ENCODE results near the gene SUPT20HL2. TPM values are rescaled to one million over a fixed set of nuclear protein-coding genes. Genes with fewer than 3 reads are reported as not detected.

The SUPT20HL2 gene
- total and polyA plus RNA-seq, 12 donors = not detected

GRCh38 chrX:24277405-24277804 lies 36.5 kb downstream of the SUPT20HL2 start:
- 81 to 96% (median 89%) methylated on average over 3 to 5 of the region's 5 CpGs for WGBS, 4 donors

GRCh38 chrX:24276015-24276414 lies 37.9 kb downstream of the SUPT20HL2 start:
- intact Hi-C loops (cut with DNase I) = no loop called here
- WGBS, 4 donors = 64 to 73% (median 69%) methylated on average over 5 of the region's 5 CpGs
- H3K27me3 ChIP-seq = peaks cover 24% of the 10 kb centered on the region

More at GRCh38 chrX:24277405-24277804, 36.5 kb downstream of the SUPT20HL2 start:
- intact Hi-C loops (cut with DNase I) = no loop called here
- no peak for TF ChIP-seq CTCF (IDR thresholded peaks at IDR 0.05)
- no peak for TF ChIP-seq POLR2A (IDR thresholded peaks at IDR 0.05)
- H3K36me3 ChIP-seq (replicated peaks in 1 of 2) = no peaks in the 10 kb centered on the region
- no peak for DNase-seq
- H3K27me3 ChIP-seq = peaks cover 24% of the 10 kb centered on the region
- no peak overlapping the region for H3K27ac ChIP-seq
- no peaks in the 10 kb centered on the region for H3K9me3 ChIP-seq (replicated peaks in 1 of 3)
- no peak overlapping the region for H3K4me3 ChIP-seq
- no peaks in the 10 kb centered on the region for H3K4me1 ChIP-seq (replicated peaks in 1 of 2)

GRCh38 chrX:24271262-24271661 lies 42.6 kb downstream of the SUPT20HL2 start:
- Histone ChIP-seq H3K27ac (no peak overlapping the region), H3K9me3 (replicated peaks in 1 of 3) (no peaks in the 10 kb centered on the region), H3K36me3 (replicated peaks in 1 of 2) (no peaks in the 10 kb centered on the region), H3K4me1 (replicated peaks in 1 of 2) (no peaks in the 10 kb centered on the region), H3K4me3 (no peak overlapping the region), H3K27me3 (peaks cover 34% of the 10 kb centered on the region)
- no peak for DNase-seq
- intact Hi-C loops (cut with DNase I) = no loop called here
- no peak for TF ChIP-seq POLR2A (IDR thresholded peaks at IDR 0.05)

More at GRCh38 chrX:24276015-24276414, 37.9 kb downstream of the SUPT20HL2 start:
- TF ChIP-seq POLR2A (IDR thresholded peaks at IDR 0.05) (no peak), CTCF (IDR thresholded peaks at IDR 0.05) (no peak)
- H3K4me1 ChIP-seq (replicated peaks in 1 of 2) = no peaks in the 10 kb centered on the region
- no peaks in the 10 kb centered on the region for H3K36me3 ChIP-seq (replicated peaks in 1 of 2)
- no peaks in the 10 kb centered on the region for H3K9me3 ChIP-seq (replicated peaks in 1 of 3)
- no peak overlapping the region for H3K4me3 ChIP-seq
- DNase-seq = no peak
- H3K27ac ChIP-seq = no peak overlapping the region

- no peaks in the 10 kb centered on the region for H3K9me3 ChIP-seq (replicated peaks in 1 of 3)
- WGBS, 4 donors = 87 to 93% (median 91%) methylated on average over 5 of the region's 5 CpGs
- no peak for DNase-seq
- TF ChIP-seq CTCF (IDR thresholded peaks at IDR 0.05) (no peak), POLR2A (IDR thresholded peaks at IDR 0.05) (no peak)
- no peaks in the 10 kb centered on the region for H3K36me3 ChIP-seq (replicated peaks in 1 of 2)
- H3K4me3 ChIP-seq = no peak overlapping the region
- intact Hi-C loops (cut with DNase I) = no loop called here
- peaks cover 31% of the 10 kb centered on the region for H3K27me3 ChIP-seq
- no peaks in the 10 kb centered on the region for H3K4me1 ChIP-seq (replicated peaks in 1 of 2)
- no peak overlapping the region for H3K27ac ChIP-seq
Measured at GRCh38 chrX:24268786-24269185, 45.1 kb downstream of the SUPT20HL2 start.

GRCh38 chrX:24266996-24267395 lies 46.9 kb downstream of the SUPT20HL2 start:
- H3K27me3 ChIP-seq = peaks cover 29% of the 10 kb centered on the region
- DNase-seq = no peak
- no peak overlapping the region for H3K27ac ChIP-seq
- no peak overlapping the region for H3K4me3 ChIP-seq
- WGBS, 4 donors = 67 to 75% (median 73%) methylated on average over 4 of the region's 4 CpGs
- intact Hi-C loops (cut with DNase I) = no loop called here
- no peaks in the 10 kb centered on the region for H3K4me1 ChIP-seq (replicated peaks in 1 of 2)
- TF ChIP-seq CTCF (IDR thresholded peaks at IDR 0.05) = no peak
- no peak for TF ChIP-seq POLR2A (IDR thresholded peaks at IDR 0.05)
- no peaks in the 10 kb centered on the region for H3K9me3 ChIP-seq (replicated peaks in 1 of 3)
- H3K36me3 ChIP-seq (replicated peaks in 1 of 2) = no peaks in the 10 kb centered on the region
